ENCODE data around the gene PLA2G6.

- TF ChIP-seq CTCF (conservative IDR thresholded peaks at IDR 0.05; ENCODE audit: low read length) (no peak), EZH2phosphoT487 (IDR thresholded peaks at IDR 0.05; ENCODE audit: borderline replicate concordance, low read depth, low read length) (no peak)
Measured at GRCh38 chr22:38220653-38221386, 39.2 kb upstream of the PLA2G6 start.

Measured in OCI-LY7 (cell line).